Right lobe of liver (tissue), 6 donors: ENCODE results near the gene CTIF. TPM values are rescaled to one million over a fixed set of nuclear protein-coding genes. Genes with fewer than 3 reads are reported as not detected.

Experiments
- ATAC-seq, 4 donors: fragments of 200-7000 bp; cut with Tn5 transposase; one replicate each; pipeline ENCODE4 v1.9.1; 2020; ENCODE audit warnings: mild to moderate bottlenecking in 4 of 4, moderate library complexity in 4 of 4
- DNase-seq, 3 donors: peaks; one replicate each; pipeline ENCODE4 v3.0.0-alpha.2; 2020
- H3K27ac ChIP-seq, 3 donors: fragments of 200-600 bp; one replicate each; pipeline ENCODE4 v1.8.0; 2022
- H3K27me3 ChIP-seq, 2 donors: fragments of 200-600 bp; one replicate each; pipeline ENCODE4 v1.8.0; 2022
- H3K36me3 ChIP-seq, 4 donors: fragments of 200-600 bp; sonication (generic) in 1 of 4; one replicate each; pipeline versions ENCODE4 v1.5.1 to v1.8.0; 2017 to 2022; ENCODE audit warnings: control low read depth in 1 of 4
- H3K4me1 ChIP-seq, 4 donors: fragments of 200-600 bp; sonication (generic) in 1 of 4; one replicate each; pipeline versions ENCODE4 v1.5.1 to v1.8.0; 2017 to 2022; ENCODE audit warnings: control low read depth in 1 of 4
- H3K4me3 ChIP-seq, 3 donors: fragments of 200-600 bp; one replicate each; pipeline ENCODE4 v1.8.0; 2022
- H3K9me3 ChIP-seq, 4 donors: fragments of 200-600 bp; sonication (generic) in 1 of 4; one replicate each; pipeline versions ENCODE4 v1.5.1 to v1.8.0; 2017 to 2022; ENCODE audit warnings: control low read depth in 1 of 4
- POLR2A ChIP-seq: fragments of 450-650 bp; IDR thresholded peaks from one replicate; pipeline ENCODE4 v1.6.1; 2017; ENCODE audit warnings: antibody characterized with exemption, mild to moderate bottlenecking
- WGBS: methylation state at CpG from one replicate; pipeline ENCODE4 v1.1.6; 2018; ENCODE audit warnings: low coverage, low lambda C conversion rate; ENCODE audit not compliant: insufficient coverage; ENCODE audit errors: missing lambda C conversion rate; 5-methylcytosine and 5-hydroxymethylcytosine counted together
- intact Hi-C, 2 donors: fragments of 100-400 bp; cut with DNase I; formaldehyde crosslinking; loops; one replicate each; pipeline versions ENCODE4 v1.11.2 to v1.14.1; 2022
- microRNA-seq, 2 donors: library from miRNA; unstranded; fragments of <30 nt; microRNA quantifications; one replicate each; pipeline ENCODE4, GENCODE V29; 2019 to 2020
- small RNA-seq, 2 experiments: library from RNA; depleted of rRNA; stranded (forward); fragments of <200 nt; gene quantifications; one replicate each; pipeline ENCODE3, GENCODE V24; 2016
- total RNA-seq, 6 experiments: library from RNA; depleted of rRNA in 2 of 6; stranded (reverse); fragments of >200 nt in 2 of 6; fragmentation: NEBNext Ultra II Directional in 3 of 6; extraction: Animal tissue kit (Norgen Biotek cat#: 25700) in 3 of 6; gene quantifications; one replicate each; pipeline versions ENCODE4 v1.1.0 to v1.2.4, GENCODE V29; 2016 to 2023
- TF ChIP-seq, protein P1 (sequence below), 4 donors: fragments of 200-600 bp in 3 of 4; fragments of 450-650 bp in 1 of 4; IDR thresholded peaks; one replicate each; pipeline versions ENCODE4 v1.5.1 to v1.8.0; 2016 to 2022; ENCODE audit warnings: antibody characterized with exemption in 4 of 4, mild to moderate bottlenecking in 2 of 4
- donor health status: DM: no; HTN: yes; CAD: no.
- donor health status: DM: no; HTN: no; CAD: no.
- donor health status: DM: no; HTN: no; CAD: no.
- donor health status: DM: no; HTN: yes; CAD: no.
- donor health status: DM: no; HTN: yes; CAD: no.

Gene CTIF
- total RNA-seq, 6 experiments from 2014 or later = 29.0 to 60.6 (median 43.1) TPM

DNA sequence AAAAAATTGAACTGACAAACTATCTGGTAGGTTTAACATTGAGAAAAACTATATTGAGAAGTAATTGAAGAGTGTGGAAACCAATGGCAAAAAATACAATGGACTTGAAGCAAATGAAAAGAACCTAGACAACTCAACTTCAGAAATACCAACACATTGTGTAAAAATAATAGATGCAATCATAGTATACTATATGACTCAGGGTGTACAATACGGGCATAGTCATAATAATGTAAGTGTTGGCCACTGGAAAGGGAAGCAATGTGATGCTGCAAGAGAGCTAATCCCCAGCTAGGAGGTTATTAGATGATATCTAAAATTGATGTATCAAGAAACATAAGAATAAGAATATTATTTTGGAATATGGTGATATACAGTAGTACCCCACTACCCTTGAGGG, 366.7 kb downstream of the CTIF start:
- TF ChIP-seq, protein P1, sequence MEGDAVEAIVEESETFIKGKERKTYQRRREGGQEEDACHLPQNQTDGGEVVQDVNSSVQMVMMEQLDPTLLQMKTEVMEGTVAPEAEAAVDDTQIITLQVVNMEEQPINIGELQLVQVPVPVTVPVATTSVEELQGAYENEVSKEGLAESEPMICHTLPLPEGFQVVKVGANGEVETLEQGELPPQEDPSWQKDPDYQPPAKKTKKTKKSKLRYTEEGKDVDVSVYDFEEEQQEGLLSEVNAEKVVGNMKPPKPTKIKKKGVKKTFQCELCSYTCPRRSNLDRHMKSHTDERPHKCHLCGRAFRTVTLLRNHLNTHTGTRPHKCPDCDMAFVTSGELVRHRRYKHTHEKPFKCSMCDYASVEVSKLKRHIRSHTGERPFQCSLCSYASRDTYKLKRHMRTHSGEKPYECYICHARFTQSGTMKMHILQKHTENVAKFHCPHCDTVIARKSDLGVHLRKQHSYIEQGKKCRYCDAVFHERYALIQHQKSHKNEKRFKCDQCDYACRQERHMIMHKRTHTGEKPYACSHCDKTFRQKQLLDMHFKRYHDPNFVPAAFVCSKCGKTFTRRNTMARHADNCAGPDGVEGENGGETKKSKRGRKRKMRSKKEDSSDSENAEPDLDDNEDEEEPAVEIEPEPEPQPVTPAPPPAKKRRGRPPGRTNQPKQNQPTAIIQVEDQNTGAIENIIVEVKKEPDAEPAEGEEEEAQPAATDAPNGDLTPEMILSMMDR (IDR thresholded peaks at IDR 0.05) = no peak
- no peak for TF ChIP-seq POLR2A
- Histone ChIP-seq H3K27ac (no peak overlapping the region), H3K4me3 (no peak overlapping the region), H3K9me3 (no peaks in the 10 kb centered on the region), H3K36me3 (no peaks in the 10 kb centered on the region), H3K4me1 (peaks cover 0 to 6% (median 0%) of the 10 kb centered on the region in 4 donors), H3K27me3 (no peaks in the 10 kb centered on the region)
- 75% methylated on average over 1 of the region's 1 CpG for WGBS
- no peak for DNase-seq
- intact Hi-C loops = no loop called here
- no peak for ATAC-seq

DNA sequence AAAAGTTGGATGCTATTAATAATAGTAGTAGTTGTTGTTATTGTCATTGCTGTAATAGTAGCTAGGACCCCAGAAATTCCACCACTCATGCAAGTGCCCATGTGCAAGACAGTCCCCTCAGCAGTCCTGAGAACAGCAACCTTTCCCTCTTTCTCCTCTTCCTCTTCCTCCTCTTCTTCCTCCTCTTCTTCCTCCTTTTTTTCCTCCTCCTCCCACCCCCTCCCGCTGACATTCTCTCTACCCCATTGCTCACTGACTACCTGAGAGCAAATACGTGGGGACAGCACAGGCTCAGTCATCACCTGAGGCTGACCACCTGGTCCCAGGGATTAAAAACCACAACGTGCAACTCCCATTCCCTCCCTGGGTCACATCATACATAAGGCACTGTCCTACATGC, 370.1 kb downstream of the CTIF start:
- H3K4me1 ChIP-seq = no peaks in the 10 kb centered on the region
- DNase-seq = no peak
- no peak overlapping the region for H3K4me3 ChIP-seq
- H3K9me3 ChIP-seq = no peaks in the 10 kb centered on the region
- no peaks in the 10 kb centered on the region for H3K36me3 ChIP-seq
- TF ChIP-seq, protein P1 (IDR thresholded peaks at IDR 0.05) = no peak
- no peak for TF ChIP-seq POLR2A
- ATAC-seq = no peak
- no peaks in the 10 kb centered on the region for H3K27me3 ChIP-seq
- H3K27ac ChIP-seq = no peak overlapping the region
- WGBS = 43% methylated on average over 2 of the region's 3 CpGs
- intact Hi-C loops = no loop called here

DNA sequence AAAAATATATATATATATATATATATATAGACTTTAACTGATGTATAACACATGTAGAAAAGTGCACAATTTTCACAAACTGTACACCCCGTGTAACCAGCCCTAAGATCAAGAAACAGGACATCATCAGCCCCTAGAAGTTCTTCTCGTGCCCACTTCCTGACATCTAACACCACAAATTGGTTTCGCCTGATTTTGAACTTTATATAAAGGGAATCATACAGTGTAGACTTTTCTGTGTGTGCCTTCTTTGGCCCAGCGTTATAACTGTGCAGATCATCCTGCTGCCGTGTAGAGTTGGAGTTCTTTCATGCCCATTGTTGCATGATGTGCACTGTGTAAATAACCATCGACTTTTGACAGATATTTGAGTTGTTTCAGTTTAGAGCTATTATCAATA, 370.9 kb downstream of the CTIF start:
- TF ChIP-seq, protein P1 (IDR thresholded peaks at IDR 0.05) = no peak
- TF ChIP-seq POLR2A = no peak
- Histone ChIP-seq H3K36me3 (no peaks in the 10 kb centered on the region), H3K4me3 (no peak overlapping the region), H3K27me3 (no peaks in the 10 kb centered on the region), H3K9me3 (no peaks in the 10 kb centered on the region), H3K4me1 (no peaks in the 10 kb centered on the region), H3K27ac (no peak overlapping the region)
- ATAC-seq = no peak
- WGBS = 54% methylated on average over 6 of the region's 6 CpGs
- no peak for DNase-seq
- intact Hi-C loops = no loop called here

DNA sequence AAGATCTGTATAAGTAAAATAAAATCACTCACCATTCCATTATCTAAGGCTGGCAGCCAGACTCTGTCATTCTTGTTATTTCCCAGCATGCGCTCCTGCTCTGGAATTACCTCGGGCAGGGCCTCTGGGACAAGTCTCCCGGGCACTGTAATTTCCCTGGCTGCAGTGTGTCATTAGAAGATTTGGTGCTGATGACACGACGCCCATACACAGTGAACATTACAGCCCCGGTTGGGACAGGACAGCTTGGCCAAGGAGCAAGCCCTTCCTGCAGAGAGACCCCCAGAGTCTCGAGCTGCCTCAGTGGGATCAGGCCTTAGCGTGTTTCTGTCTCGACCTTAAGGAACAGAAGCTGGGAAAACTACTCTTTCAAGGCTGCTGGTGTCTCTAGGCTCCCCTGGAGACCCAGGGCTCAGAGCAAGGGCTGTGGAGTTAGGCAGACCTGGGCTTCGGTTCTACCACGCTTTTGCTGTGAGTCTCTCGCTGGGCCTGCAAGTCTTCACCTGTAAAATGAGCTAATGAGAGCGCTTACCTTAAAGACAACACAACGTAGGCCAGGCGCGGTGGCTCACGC, 372.2 kb downstream of the CTIF start:
- ATAC-seq (no peak), DNase-seq (peak in 1 of 3 donors; percentile 23)
- intact Hi-C loops = no loop called here
- Histone ChIP-seq H3K27ac (no peak overlapping the region), H3K27me3 (no peaks in the 10 kb centered on the region), H3K9me3 (no peaks in the 10 kb centered on the region), H3K4me3 (no peak overlapping the region), H3K36me3 (no peaks in the 10 kb centered on the region), H3K4me1 (no peaks in the 10 kb centered on the region)
- no peak for TF ChIP-seq POLR2A
- TF ChIP-seq, protein P1 (IDR thresholded peaks at IDR 0.05) = no peak
- 94% methylated on average over 14 of the region's 17 CpGs for WGBS

Small RNA genes within 50 kb of the gene (microRNA-seq; reads per million reads assigned to microRNA genes)
- gene MIR4743 = 0 to 0.29 reads per million in 2 donors

Small RNA genes within 50 kb of the gene (small RNA-seq; reads per million reads assigned to genes)
- gene MIR4743 = 0 reads per million in 2 experiments

Other genes starting within 250 kb of the CTIF start
- gene ZBTB7C, start 129.6 kb upstream of the CTIF start, total RNA-seq = 1 to 10 TPM; 1.1 to 1.7 (median 1.3) TPM